ENCODE measurements around the gene DPH3.

- TF ChIP-seq CTCF (IDR thresholded peaks at IDR 0.05) (no peak), POLR2A (IDR thresholded peaks at IDR 0.05) (no peak)
Observed at GRCh38 chr3:16240229-16241023, 24.3 kb downstream of the DPH3 start.
